Upper lobe of left lung (tissue), 6 donors: ENCODE data around the gene CLEC16A. TPM values are rescaled to one million over a fixed set of nuclear protein-coding genes. Genes with fewer than 3 reads are reported as not detected.
A peak's percentile ranks its signal among the peaks of the same experiment; 100 is the strongest.

Source experiments
- ATAC-seq, 2 donors: fragments of 200-7000 bp; cut with Tn5 transposase; one replicate each; pipeline ENCODE4 v1.9.1; 2022; ENCODE audit warnings: mild to moderate bottlenecking in 2 of 2, moderate library complexity in 2 of 2; ENCODE audit not compliant: low FRiP score in 2 of 2
- DNase-seq, 2 donors: peaks; one replicate each; pipeline ENCODE4 v3.0.0-alpha.2; 2019 to 2020
- H3K27ac ChIP-seq, 4 donors: fragments of 200-600 bp; sonication (generic); one replicate each; pipeline ENCODE4 v1.5.1; 2016 to 2019
- H3K27me3 ChIP-seq, 4 donors: fragments of 200-600 bp; sonication (generic); one replicate each; pipeline ENCODE4 v1.5.1; 2017 to 2019
- H3K36me3 ChIP-seq, 4 donors: fragments of 200-600 bp; sonication (generic); one replicate each; pipeline ENCODE4 v1.5.1; 2016 to 2019
- H3K4me1 ChIP-seq, 4 donors: fragments of 200-600 bp; sonication (generic); one replicate each; pipeline ENCODE4 v1.5.1; 2018 to 2019
- H3K4me3 ChIP-seq, 4 donors: fragments of 200-600 bp; sonication (generic); one replicate each; pipeline ENCODE4 v1.5.1; 2017 to 2019; ENCODE audit warnings: mild to moderate bottlenecking in 2 of 4, moderate library complexity in 1 of 4
- H3K9me3 ChIP-seq, 4 donors: fragments of 200-600 bp; sonication (generic); one replicate each; pipeline ENCODE4 v1.5.1; 2018 to 2019
- CTCF ChIP-seq, 6 experiments: fragments of 450-650 bp in 4 of 6; fragments of 200-600 bp in 2 of 6; sonication (generic) in 2 of 6; IDR thresholded peaks; one replicate each; pipeline ENCODE4 v1.5.1; 2016 to 2019; ENCODE audit warnings: antibody characterized with exemption in 6 of 6
- EP300 ChIP-seq, 4 donors: sonication (generic); formaldehyde crosslinking; IDR thresholded peaks; one replicate each; pipeline ENCODE4 v1.5.1; 2017; ENCODE audit warnings: antibody characterized with exemption in 4 of 4, control low read depth in 2 of 4
- POLR2A ChIP-seq, 4 donors: fragments of 450-650 bp; IDR thresholded peaks; one replicate each; pipeline ENCODE4 v1.5.1; 2016 to 2017; ENCODE audit warnings: antibody characterized with exemption in 4 of 4, mild to moderate bottlenecking in 2 of 4
- POLR2AphosphoS5 ChIP-seq, 2 donors: sonication (generic); formaldehyde crosslinking; IDR thresholded peaks; one replicate each; pipeline ENCODE4 v1.5.1; 2017; ENCODE audit warnings: antibody characterized with exemption in 2 of 2
- WGBS, 2 donors: methylation state at CpG; one replicate each; pipeline ENCODE4 v1.1.5; 2017 to 2018; 5-methylcytosine and 5-hydroxymethylcytosine counted together
- total RNA-seq, 6 donors: library from RNA; depleted of rRNA in 4 of 6; stranded (reverse); fragments of >200 nt in 4 of 6; gene quantifications; one replicate each; pipeline versions ENCODE4 v1.1.0 to v1.2.1, GENCODE V29; 2016 to 2021
- donor health status: DM: no; HTN: no; CAD: no; lungs with moderate emphysema.
- donor health status: DM: no; HTN: yes; CAD: no; lungs with severe emphysema.

CLEC16A gene
- total RNA-seq, 6 donors from 2014 or later: 33.3 to 85.9 (median 46.4) TPM

- H3K9me3 ChIP-seq: no peaks in the 10 kb centered on the region
- DNase-seq: no peak
- peak overlapping the region in 1 of 4 donors; percentile 21 for H3K27ac ChIP-seq
- TF ChIP-seq POLR2A (IDR thresholded peaks at IDR 0.05) (no peak), POLR2AphosphoS5 (IDR thresholded peaks at IDR 0.05) (no peak), CTCF (IDR thresholded peaks at IDR 0.05) (no peak), EP300 (IDR thresholded peaks at IDR 0.05) (no peak)
- H3K36me3 ChIP-seq: peaks cover 4 to 63% (median 25%) of the 10 kb centered on the region in 4 donors
- 92 to 98% methylated on average over 2 of the region's 2 CpGs for WGBS, 2 donors
- no peaks in the 10 kb centered on the region for H3K27me3 ChIP-seq
- ATAC-seq: peak in 1 of 2 donors; percentile 65
- H3K4me1 ChIP-seq: peaks cover 0 to 8% (median 1%) of the 10 kb centered on the region in 4 donors
- H3K4me3 ChIP-seq: no peak overlapping the region
These were observed 47.6 kb upstream of the CLEC16A start for GRCh38 chr16:10896723-10897122.

DNA sequence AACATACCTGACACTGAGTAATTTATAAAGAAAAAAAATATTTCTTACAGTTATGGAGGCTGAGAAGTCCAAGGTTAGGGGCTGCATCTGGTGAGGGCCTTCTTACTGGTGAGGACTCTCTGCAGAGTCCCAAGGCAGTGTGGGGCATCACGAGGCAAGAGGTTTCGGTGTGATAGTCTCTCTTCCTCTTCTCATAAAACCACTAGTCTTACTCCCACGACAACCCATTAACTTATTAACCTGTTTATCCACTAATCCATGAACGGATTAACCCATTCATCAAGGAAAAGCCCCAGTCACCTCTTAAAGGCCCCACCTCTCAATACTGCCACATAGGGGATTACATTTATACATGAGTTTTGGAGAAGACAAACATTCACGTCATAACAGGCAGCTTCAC lies 47.2 kb upstream of the CLEC16A start:
- peak overlapping the region in 1 of 4 donors; percentile 21 for H3K27ac ChIP-seq
- peaks cover 0 to 4% (median 1%) of the 10 kb centered on the region in 4 donors for H3K4me1 ChIP-seq
- H3K4me3 ChIP-seq: no peak overlapping the region
- H3K9me3 ChIP-seq: no peaks in the 10 kb centered on the region
- 66 to 88% methylated on average over 5 of the region's 5 CpGs for WGBS, 2 donors
- ATAC-seq: peak in 1 of 2 donors; percentile 48
- TF ChIP-seq POLR2A (IDR thresholded peaks at IDR 0.05) (no peak), CTCF (IDR thresholded peaks at IDR 0.05) (no peak), POLR2AphosphoS5 (IDR thresholded peaks at IDR 0.05) (no peak), EP300 (IDR thresholded peaks at IDR 0.05) (no peak)
- DNase-seq: no peak
- peaks cover 4 to 67% (median 29%) of the 10 kb centered on the region in 4 donors for H3K36me3 ChIP-seq
- no peaks in the 10 kb centered on the region for H3K27me3 ChIP-seq

GRCh38 chr16:10902999-10903398 lies 41.4 kb upstream of the CLEC16A start:
- H3K27ac ChIP-seq: no peak overlapping the region
- DNase-seq (no peak), ATAC-seq (no peak)
- TF ChIP-seq POLR2A (IDR thresholded peaks at IDR 0.05): no peak
- no peak for TF ChIP-seq EP300 (IDR thresholded peaks at IDR 0.05)
- no peak for TF ChIP-seq POLR2AphosphoS5 (IDR thresholded peaks at IDR 0.05)
- H3K4me1 ChIP-seq: peaks cover 4 to 12% (median 9%) of the 10 kb centered on the region in 4 donors
- H3K4me3 ChIP-seq: no peak overlapping the region
- 85 to 100% methylated on average over 1 of the region's 1 CpG for WGBS, 2 donors
- H3K9me3 ChIP-seq: no peaks in the 10 kb centered on the region
- peaks cover 12 to 97% (median 69%) of the 10 kb centered on the region in 4 donors for H3K36me3 ChIP-seq
- no peaks in the 10 kb centered on the region for H3K27me3 ChIP-seq

GRCh38 chr16:10906482-10906881 lies 37.9 kb upstream of the CLEC16A start:
- H3K4me3 ChIP-seq: no peak overlapping the region
- peaks cover 4 to 12% (median 9%) of the 10 kb centered on the region in 4 donors for H3K4me1 ChIP-seq
- WGBS, 2 donors: 90 to 92% methylated on average over 7 to 19 of the region's 19 CpGs
- DNase-seq (peak in 1 of 2 donors; percentile 82), ATAC-seq (peak; percentile 10 to 21)
- TF ChIP-seq POLR2AphosphoS5 (IDR thresholded peaks at IDR 0.05) (no peak), POLR2A (IDR thresholded peaks at IDR 0.05) (no peak), CTCF (IDR thresholded peaks at IDR 0.05) (no peak), EP300 (IDR thresholded peaks at IDR 0.05) (no peak)
- peak overlapping the region in 1 of 4 donors; percentile 22 for H3K27ac ChIP-seq
- H3K27me3 ChIP-seq: no peaks in the 10 kb centered on the region
- no peaks in the 10 kb centered on the region for H3K9me3 ChIP-seq
- H3K36me3 ChIP-seq: peaks cover 17 to 94% (median 62%) of the 10 kb centered on the region in 4 donors

- Histone ChIP-seq H3K27me3 (no peaks in the 10 kb centered on the region), H3K36me3 (peaks cover 17 to 92% (median 55%) of the 10 kb centered on the region in 4 donors)
- ATAC-seq: peak; percentile 43 to 54
These were observed 37.2 kb upstream of the CLEC16A start for GRCh38 chr16:10906914-10907756.

More at GRCh38 chr16:10906914-10907756, 37.2 kb upstream of the CLEC16A start:
- DNase-seq: peak; percentile 67 to 84
- WGBS, 2 donors: 82% methylated on average over 41 of the region's 46 CpGs; no CpG with 5 or more reads in 1 of the 2 donors
- TF ChIP-seq CTCF (IDR thresholded peaks at IDR 0.05): no peak
- TF ChIP-seq EP300 (IDR thresholded peaks at IDR 0.05): no peak
- TF ChIP-seq POLR2AphosphoS5 (IDR thresholded peaks at IDR 0.05): no peak
- no peak for TF ChIP-seq POLR2A (IDR thresholded peaks at IDR 0.05)
- Histone ChIP-seq H3K9me3 (no peaks in the 10 kb centered on the region), H3K4me1 (peaks cover 4 to 12% (median 9%) of the 10 kb centered on the region in 4 donors), H3K27ac (peak overlapping the region in 3 of 4 donors; percentile 3 to 52 (median 30)), H3K4me3 (no peak overlapping the region)
